WTC11 (cell line): ENCODE data around the gene BLOC1S3.

Experiments
- ESRRA ChIP-seq: sonication (generic); formaldehyde crosslinking; IDR thresholded peaks from 2 replicates; pipeline ENCODE4 v1.8.1; 2022; ENCODE audit warnings: mild to moderate bottlenecking, missing genetic modification reagents, borderline replicate concordance
- OVOL2 ChIP-seq: fragments of 250-450 bp; sonication (Bioruptor Pico); IDR thresholded peaks from 2 replicates; pipeline ENCODE4 v1.9.0; 2021; ENCODE audit warnings: mild to moderate bottlenecking, borderline replicate concordance
- SP1 ChIP-seq: sonication (generic); formaldehyde crosslinking; conservative IDR thresholded peaks from 2 replicates; pipeline ENCODE4 v1.8.1; 2022; ENCODE audit warnings: missing genetic modification reagents
- USF2 ChIP-seq: sonication (generic); formaldehyde crosslinking; IDR thresholded peaks from 2 replicates; pipeline ENCODE4 v1.8.1; 2023; ENCODE audit warnings: mild to moderate bottlenecking, missing genetic modification reagents, moderate library complexity
- ZNF138 ChIP-seq: sonication (generic); formaldehyde crosslinking; conservative IDR thresholded peaks from 2 replicates; pipeline ENCODE4 v1.8.1; 2022; ENCODE audit warnings: mild to moderate bottlenecking, moderate library complexity, missing genetic modification reagents
- ZNF263 ChIP-seq: sonication (generic); formaldehyde crosslinking; IDR thresholded peaks from 2 replicates; pipeline ENCODE4 v1.8.1; 2022; ENCODE audit warnings: low read depth, mild to moderate bottlenecking, moderate library complexity, missing genetic modification reagents
- TF ChIP-seq, protein P1 (sequence below): fragments of 200-600 bp; IDR thresholded peaks from 2 replicates; pipeline ENCODE4 v1.8.0; 2022; ENCODE audit warnings: antibody characterized with exemption
- TF ChIP-seq, protein P2 (sequence below): sonication (generic); formaldehyde crosslinking; conservative IDR thresholded peaks from 2 replicates; pipeline ENCODE4 v1.8.1; 2022; ENCODE audit warnings: mild to moderate bottlenecking, missing genetic modification reagents

GRCh38 chr19:45142726-45143110, 35.9 kb upstream of the BLOC1S3 start:
- no peak for TF ChIP-seq ESRRA
- TF ChIP-seq, protein P1, sequence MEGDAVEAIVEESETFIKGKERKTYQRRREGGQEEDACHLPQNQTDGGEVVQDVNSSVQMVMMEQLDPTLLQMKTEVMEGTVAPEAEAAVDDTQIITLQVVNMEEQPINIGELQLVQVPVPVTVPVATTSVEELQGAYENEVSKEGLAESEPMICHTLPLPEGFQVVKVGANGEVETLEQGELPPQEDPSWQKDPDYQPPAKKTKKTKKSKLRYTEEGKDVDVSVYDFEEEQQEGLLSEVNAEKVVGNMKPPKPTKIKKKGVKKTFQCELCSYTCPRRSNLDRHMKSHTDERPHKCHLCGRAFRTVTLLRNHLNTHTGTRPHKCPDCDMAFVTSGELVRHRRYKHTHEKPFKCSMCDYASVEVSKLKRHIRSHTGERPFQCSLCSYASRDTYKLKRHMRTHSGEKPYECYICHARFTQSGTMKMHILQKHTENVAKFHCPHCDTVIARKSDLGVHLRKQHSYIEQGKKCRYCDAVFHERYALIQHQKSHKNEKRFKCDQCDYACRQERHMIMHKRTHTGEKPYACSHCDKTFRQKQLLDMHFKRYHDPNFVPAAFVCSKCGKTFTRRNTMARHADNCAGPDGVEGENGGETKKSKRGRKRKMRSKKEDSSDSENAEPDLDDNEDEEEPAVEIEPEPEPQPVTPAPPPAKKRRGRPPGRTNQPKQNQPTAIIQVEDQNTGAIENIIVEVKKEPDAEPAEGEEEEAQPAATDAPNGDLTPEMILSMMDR, result no peak
- TF ChIP-seq, protein P2, sequence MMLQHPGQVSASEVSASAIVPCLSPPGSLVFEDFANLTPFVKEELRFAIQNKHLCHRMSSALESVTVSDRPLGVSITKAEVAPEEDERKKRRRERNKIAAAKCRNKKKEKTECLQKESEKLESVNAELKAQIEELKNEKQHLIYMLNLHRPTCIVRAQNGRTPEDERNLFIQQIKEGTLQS, result no peak
- no peak for TF ChIP-seq ZNF263 (CRISPR knock-in tag)
- TF ChIP-seq ZNF138 (CRISPR knock-in tag), result no peak
- TF ChIP-seq USF2 (CRISPR knock-in tag), result no peak
- TF ChIP-seq SP1 (CRISPR knock-in tag), result no peak
- TF ChIP-seq OVOL2 (CRISPR knock-in tag), result no peak
